ENCODE measurements around the gene DOK4. TPM values are rescaled to one million over a fixed set of nuclear protein-coding genes. Genes with fewer than 3 reads are reported as not detected.
A peak's percentile ranks its signal among the peaks of the same experiment; 100 is the strongest.

DOK4 gene
- total and polyA plus RNA-seq, 2 of the 8 experiments (the other 6 are each of a cell fraction or from before 2014, with no cell fraction given) = 24.0 to 28.9 TPM

DNA sequence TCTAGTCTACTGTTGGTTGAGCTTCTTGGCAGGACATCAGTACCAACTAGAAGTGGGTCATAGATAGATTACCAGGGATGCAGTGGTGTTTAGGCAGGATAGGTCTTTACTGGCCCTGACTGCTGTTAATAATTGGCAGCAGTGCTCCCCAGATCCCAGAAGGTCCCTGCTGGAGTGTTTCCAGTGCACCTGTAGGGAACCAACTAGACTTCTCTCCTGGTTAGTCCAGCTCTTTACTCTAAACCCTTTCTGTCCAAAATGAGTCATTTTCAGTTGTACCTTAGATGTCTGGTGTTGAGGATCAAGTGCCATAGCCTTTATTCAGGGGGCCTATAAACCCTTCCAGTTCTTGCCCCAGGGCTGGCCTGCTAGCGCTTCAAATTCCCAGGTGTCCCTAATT, 15.1 kb downstream of the DOK4 start:
- no peak for FAIRE-seq
- Histone ChIP-seq H2BK15ac (ENCODE audit: low read length) (no peak overlapping the region), H3K27me3 (replicated peaks in 1 of 4; ENCODE audit: control insufficient read depth in 3 of 4, extremely low read depth in 1 of 4, insufficient read depth in 3 of 4, low read length in 3 of 4) (no peaks in the 10 kb centered on the region), H4K8ac (ENCODE audit: extremely low read depth, insufficient read depth, low read length) (no peak overlapping the region), H2BK12ac (ENCODE audit: low read depth, low read length) (no peak overlapping the region), H3K4me1 (replicated peaks in 1 of 4; ENCODE audit: control insufficient read depth in 3 of 4, insufficient read depth in 4 of 4, low read length in 3 of 4) (peaks cover 8 to 33% (median 27%) of the 10 kb centered on the region in 4 experiments), H2BK5ac (ENCODE audit: low read depth, low read length) (no peak overlapping the region), H3K23ac (ENCODE audit: insufficient read length) (no peak overlapping the region), H3K18ac (ENCODE audit: extremely low read depth, low read length) (no peak overlapping the region), H3K14ac (ENCODE audit: insufficient read length) (no peak overlapping the region), H3K4me2 (ENCODE audit: insufficient read depth in 1 of 2, low read depth in 2 of 2, low read length in 2 of 2) (no peak overlapping the region; a peak in 1 of 4 replicates), H4K5ac (ENCODE audit: insufficient read length, low read depth, low read length) (no peak overlapping the region), H4K91ac (replicated peaks; ENCODE audit: insufficient read length, low read length) (no peak overlapping the region), H3K23me2 (ENCODE audit: low read depth, low read length) (no peaks in the 10 kb centered on the region; the same call in 1 of the 2 replicates), H3K36me3 (ENCODE audit: control insufficient read depth in 2 of 4, insufficient read depth in 4 of 4, low read length in 3 of 4) (peaks cover 17 to 60% (median 36%) of the 10 kb centered on the region in 4 experiments), H4K20me1 (replicated peaks in 1 of 2; ENCODE audit: control insufficient read depth in 1 of 2, insufficient read depth in 2 of 2, low read length in 2 of 2) (peaks cover 2 to 3% of the 10 kb centered on the region in 2 experiments), H3K27ac (ENCODE audit: low read depth, low read length) (0 out of 2 replicates have a peak overlapping the region, but pooled peaks have one; percentile 19), H3K4me3 (ENCODE audit: extremely low read depth in 1 of 4, insufficient read depth in 2 of 4, low read depth in 3 of 4, low read length in 4 of 4) (no peak overlapping the region), H2AFZ (ENCODE audit: low read length) (no peak overlapping the region), H3K56ac (replicated peaks; ENCODE audit: insufficient read length, low read depth, low read length) (no peak overlapping the region), H3K79me2 (ENCODE audit: control insufficient read depth in 1 of 2, insufficient read depth in 2 of 2, low read length in 2 of 2) (no peaks in the 10 kb centered on the region), H2BK120ac (replicated peaks; ENCODE audit: low read depth, low read length) (no peak overlapping the region), H3K9ac (replicated peaks in 1 of 4; ENCODE audit: extremely low read depth in 1 of 4, low read depth in 3 of 4, low read length in 3 of 4) (no peak overlapping the region), H2AK5ac (ENCODE audit: low read depth, low read length) (no peak overlapping the region), H3K9me3 (ENCODE audit: insufficient read depth in 2 of 2, low read depth in 1 of 2, low read length in 1 of 2) (no peaks in the 10 kb centered on the region), H3K4ac (replicated peaks; ENCODE audit: insufficient read length, low read depth, low read length) (no peak overlapping the region), H3K79me1 (ENCODE audit: low read depth, low read length) (peaks cover 4% of the 10 kb centered on the region; the same call in 1 of the 2 replicates), H2BK20ac (ENCODE audit: low read length) (no peak overlapping the region)
- ChIA-PET POLR2A (ENCODE audit: partially characterized antibody) (interaction anchor here (0.6 to 3.2 kb wide), 7 partner anchors 8 to 285 kb away, joined by 3 to 30 read pairs (median 6); partner anchors contain the start of genes CIAPIN1, COQ9, POLR2C and PSME3IP1), CTCF (ENCODE audit: partially characterized antibody) (interaction anchor here (1.1 to 15.0 kb wide), 4 partner anchors 10 to 69 kb away, joined by 3 to 210 read pairs (median 74); partner anchors contain the start of gene POLR2C)
- DNase-seq (ENCODE audit: low read depth in 1 of 2, low spot score in 2 of 2) = no peak
- 100% methylated on average over 1 of the region's 1 CpG; no CpG with 5 or more reads in 1 of the 2 experiments for WGBS, 2 experiments (ENCODE audit: extremely low coverage in 1 of 2, insufficient coverage in 1 of 2, insufficient read length in 1 of 2, insufficient replicate concordance in 2 of 2, low coverage in 1 of 2, low lambda C conversion rate in 2 of 2, missing lambda C conversion rate in 1 of 2)
- TF ChIP-seq SP1 (IDR thresholded peaks at IDR 0.05; ENCODE audit: low read depth, low read length) = no peak
- TF ChIP-seq JUND (IDR thresholded peaks at IDR 0.05; ENCODE audit: low read length) = no peak
- no peak for TF ChIP-seq POU5F1 (IDR thresholded peaks at IDR 0.05; ENCODE audit: low read depth, low read length)
- TF ChIP-seq ZNF274 (IDR thresholded peaks at IDR 0.05; ENCODE audit: borderline replicate concordance, extremely low read depth, low read length) = no peak
- TF ChIP-seq BCL11A (IDR thresholded peaks at IDR 0.05; ENCODE audit: low read depth in 2 of 2, low read length in 2 of 2) = no peak
- no peak for TF ChIP-seq SIN3A (conservative IDR thresholded peaks at IDR 0.05 in 1 of 2, IDR thresholded peaks at IDR 0.05 in 1 of 2; ENCODE audit: low read depth in 1 of 2, low read length in 2 of 2)
- no peak for TF ChIP-seq RFX5 (IDR thresholded peaks at IDR 0.05; ENCODE audit: borderline replicate concordance, low read depth, low read length)
- TF ChIP-seq, protein P1, sequence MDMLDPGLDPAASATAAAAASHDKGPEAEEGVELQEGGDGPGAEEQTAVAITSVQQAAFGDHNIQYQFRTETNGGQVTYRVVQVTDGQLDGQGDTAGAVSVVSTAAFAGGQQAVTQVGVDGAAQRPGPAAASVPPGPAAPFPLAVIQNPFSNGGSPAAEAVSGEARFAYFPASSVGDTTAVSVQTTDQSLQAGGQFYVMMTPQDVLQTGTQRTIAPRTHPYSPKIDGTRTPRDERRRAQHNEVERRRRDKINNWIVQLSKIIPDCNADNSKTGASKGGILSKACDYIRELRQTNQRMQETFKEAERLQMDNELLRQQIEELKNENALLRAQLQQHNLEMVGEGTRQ (IDR thresholded peaks at IDR 0.05; ENCODE audit: low read length) = no peak
- no peak for TF ChIP-seq CREB1 (IDR thresholded peaks at IDR 0.05)
- no peak for TF ChIP-seq SIRT6 (IDR thresholded peaks at IDR 0.05; ENCODE audit: low read length)

Measured in H1 (cell line).